NK-92 treated with Interleukin-12 subunit alpha and Interleukin-12 subunit beta, amount 100 ng/mL, for 24 hours (cell line): Measurements from ENCODE around the gene SLX4IP.
"Not testable (repeated sequence)": the region's sequence is repeated elsewhere in the genome, so short reads cannot be mapped to it uniquely, and the experiment has no call there.

Source experiments
- DNase-seq: peaks from one replicate; lab custom pipeline; 2025; lab: John Stamatoyannopoulos, UW

The SLX4IP gene

GRCh38 chr20:10434832-10435812 is at the start of gene SLX4IP:
SLX4IP (plus strand) TSS chr20:10435305; CDS start chr20:10458205, 22,900 bp downstream.
- DNase-seq = peak; percentile 78

DNA sequence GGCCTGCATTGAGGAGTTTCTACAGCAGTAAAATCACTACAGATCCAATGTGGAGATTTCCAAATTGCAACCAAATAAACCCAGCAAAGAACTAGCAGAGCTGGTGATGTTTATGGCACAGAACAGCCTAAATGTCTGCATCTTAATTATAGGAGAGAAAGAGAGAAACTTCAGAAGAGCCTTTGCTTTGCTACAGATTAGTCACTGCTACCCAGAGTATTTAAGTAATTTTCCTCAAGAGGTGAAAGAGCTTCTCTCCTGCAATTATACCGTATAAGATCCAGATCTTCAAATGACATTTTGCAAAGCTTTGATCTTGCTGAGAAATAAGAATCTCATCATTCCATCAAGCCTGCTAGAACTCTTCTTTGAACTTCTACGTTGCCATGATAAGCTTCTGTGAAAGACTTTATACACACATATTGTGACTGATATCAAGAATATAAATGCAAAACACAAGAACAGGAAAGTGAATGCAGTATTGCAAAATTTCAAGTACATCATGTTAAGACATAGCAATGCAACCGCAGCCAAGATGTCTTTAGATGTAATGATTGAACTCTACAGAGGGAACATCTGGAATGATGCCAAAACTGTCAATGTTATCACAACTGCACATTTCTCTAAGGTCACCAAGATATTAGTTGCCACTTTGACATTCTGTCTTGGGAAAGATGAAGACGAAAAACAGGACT is 49.1 kb upstream of the SLX4IP start:
- no peak for DNase-seq

- no peak for DNase-seq
Measured at GRCh38 chr20:10387686-10388085, 47.4 kb upstream of the SLX4IP start.

- no peak for DNase-seq
Measured at GRCh38 chr20:10388597-10388996, 46.5 kb upstream of the SLX4IP start.

GRCh38 chr20:10390709-10391108 is 44.4 kb upstream of the SLX4IP start:
- DNase-seq = no peak

- DNase-seq = not testable (repeated sequence)
Measured at GRCh38 chr20:10394752-10395151, 40.4 kb upstream of the SLX4IP start.

DNA sequence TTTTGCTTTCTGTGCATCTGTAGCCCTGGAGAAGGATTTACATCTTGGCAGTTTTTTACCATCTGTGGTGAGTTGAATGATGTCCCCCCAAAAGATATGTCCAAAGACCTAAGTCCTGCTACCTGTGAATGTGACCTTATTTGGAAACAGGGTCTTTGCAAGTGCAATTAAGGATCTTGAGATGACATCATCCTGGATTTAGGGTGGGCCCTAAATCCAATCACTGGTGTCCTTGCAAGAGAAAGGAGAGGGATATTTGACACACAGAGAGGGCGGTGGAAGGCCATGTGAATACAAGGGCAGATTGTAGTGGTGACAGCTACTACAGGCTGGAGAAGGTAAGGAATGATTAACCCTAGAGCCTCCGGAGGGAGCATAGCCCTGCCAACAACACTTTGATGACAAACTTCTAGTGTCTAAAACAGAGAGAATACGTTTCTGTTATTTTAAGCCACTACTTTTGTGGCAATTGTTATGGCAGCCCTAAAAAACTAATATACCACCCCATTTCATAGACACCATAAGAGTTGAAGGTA is 36.2 kb upstream of the SLX4IP start:
- DNase-seq = no peak

DNA sequence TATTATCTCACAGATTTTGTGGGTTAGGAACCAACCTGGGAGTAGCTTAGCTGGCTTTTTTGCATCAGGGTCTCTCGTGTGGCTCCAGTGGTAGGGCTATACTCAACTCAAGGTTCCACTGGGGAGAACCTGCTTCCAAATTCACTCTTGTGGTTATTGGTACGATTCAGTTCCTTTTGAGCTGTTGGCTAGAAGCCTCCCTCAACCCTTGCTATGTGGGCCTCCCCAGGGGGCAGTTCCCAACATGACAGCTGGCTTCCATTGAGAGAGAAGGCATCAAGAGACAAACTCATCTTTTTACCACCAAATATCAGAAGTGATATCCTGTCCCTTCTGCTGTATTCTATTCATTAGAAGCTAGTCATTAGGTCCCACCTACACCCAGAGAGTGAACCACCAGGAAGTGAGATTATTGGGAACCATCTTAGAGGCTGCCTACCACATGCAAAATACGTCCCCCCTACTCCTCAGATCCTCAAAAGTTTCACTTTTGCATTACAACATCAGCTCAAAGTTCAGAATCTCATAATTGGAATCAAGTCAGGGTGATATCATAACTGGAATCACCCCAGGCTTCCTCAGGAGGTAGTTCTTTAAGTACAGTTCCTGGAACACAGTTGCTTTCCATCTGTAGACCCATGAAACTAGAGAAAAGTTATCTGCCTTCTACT is 32.0 kb upstream of the SLX4IP start:
- DNase-seq = no peak

DNA sequence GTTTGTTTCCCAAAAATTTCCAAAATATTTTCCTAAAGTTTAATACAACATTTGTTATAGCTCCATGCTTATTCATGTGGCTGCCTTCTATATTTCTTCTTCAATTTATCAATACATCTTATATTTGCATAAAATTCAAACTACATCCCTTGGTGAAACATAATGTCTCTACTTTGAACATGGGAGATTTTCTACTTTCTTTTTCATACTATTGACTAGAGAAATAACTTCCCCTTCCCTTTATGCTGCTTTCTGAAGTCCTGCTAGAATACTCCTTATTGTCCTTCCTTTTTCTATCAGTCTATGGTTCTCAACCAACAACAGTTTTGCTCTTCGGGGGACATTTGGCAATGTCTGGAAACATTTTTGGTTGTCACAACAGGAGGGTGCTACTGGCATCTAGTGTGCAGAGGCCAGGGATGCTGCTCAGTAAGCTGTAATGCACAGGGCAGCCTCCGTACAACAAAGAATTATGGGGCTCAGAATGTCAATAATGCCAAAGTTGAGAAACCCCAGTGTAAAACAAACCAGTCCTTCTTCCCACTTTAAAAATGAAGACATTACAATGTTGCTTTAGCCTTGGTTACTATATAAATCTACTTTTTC is 31.0 kb upstream of the SLX4IP start:
- DNase-seq = no peak

DNA sequence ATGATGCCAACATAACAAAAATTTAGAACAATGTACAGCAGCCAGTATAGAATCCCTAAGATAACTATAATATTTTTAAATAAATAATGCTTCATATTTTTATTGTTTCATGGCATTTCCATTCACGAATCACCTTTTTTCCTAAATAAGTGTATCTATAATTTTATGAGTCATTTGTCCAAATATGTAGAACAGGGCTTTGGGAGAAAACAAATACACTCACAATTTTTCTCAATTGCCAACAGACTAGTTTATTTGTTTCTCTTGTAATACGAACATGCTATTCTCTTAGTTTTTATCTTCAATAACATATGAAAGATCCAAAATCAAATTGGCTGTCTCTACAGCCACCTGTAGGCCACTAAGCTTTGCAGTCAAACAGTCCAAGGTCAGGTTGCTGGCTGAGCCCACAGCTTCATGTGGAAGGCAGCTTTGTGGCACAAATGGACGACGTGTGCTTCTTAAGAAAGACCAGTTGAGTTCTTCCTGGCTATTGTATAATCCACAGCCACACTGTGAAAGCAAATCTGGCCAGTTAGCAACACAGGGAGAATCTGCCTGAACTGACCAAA is 30.1 kb upstream of the SLX4IP start:
- no peak for DNase-seq

- DNase-seq = no peak
Measured at GRCh38 chr20:10408108-10408813, 26.8 kb upstream of the SLX4IP start.

GRCh38 chr20:10411673-10412072 is 23.4 kb upstream of the SLX4IP start:
- DNase-seq = no peak

GRCh38 chr20:10412591-10413408 is 22.3 kb upstream of the SLX4IP start:
- no peak for DNase-seq

- no peak for DNase-seq
Measured at GRCh38 chr20:10415013-10415650, 20.0 kb upstream of the SLX4IP start.

DNA sequence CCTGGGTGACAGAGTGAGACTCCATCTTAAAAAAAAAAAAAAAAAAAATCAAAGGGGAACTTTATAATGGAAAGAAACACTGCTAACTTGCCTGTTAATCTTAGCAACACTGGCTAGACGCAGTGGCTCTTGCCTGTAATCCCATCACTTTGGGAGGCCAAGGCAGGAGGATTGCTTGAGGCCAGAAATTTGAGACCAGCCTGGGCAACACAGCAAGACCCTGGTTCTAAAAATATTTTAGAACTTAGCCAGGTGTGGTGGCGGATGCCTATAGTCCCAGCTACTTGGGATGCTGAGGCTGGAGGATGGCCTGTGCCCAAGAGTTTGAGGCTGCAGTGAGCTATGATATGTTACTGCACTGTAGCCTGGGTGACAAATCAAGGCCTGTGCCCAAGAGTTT is 17.9 kb upstream of the SLX4IP start:
- DNase-seq = not testable (repeated sequence)

DNA sequence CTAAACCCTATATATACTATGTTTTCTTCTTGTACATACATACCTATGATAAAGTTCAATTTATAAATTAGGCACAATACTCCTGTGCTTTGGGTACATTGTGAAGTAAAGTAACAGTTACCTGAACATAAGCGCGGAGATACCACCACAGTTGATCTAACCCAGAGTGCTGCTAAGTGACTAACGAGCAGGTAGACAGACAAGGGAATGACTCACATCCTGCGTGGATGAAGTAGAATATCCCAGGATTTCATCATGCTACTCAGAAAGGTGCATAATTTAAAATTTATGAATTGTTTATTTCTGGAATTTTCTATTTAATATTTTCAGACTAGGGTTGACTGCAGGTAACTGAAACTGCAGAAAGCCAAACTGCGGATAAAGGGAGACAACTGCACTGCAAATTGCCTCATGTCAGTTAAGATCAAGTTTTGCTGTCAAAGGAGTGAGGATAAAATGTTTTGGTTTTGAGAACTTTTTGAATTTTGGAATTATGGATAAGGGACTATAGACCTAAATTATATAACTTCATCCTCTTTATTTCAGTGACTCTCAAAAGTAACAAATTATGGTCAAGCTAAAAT is 15.5 kb upstream of the SLX4IP start:
- DNase-seq = no peak

DNA sequence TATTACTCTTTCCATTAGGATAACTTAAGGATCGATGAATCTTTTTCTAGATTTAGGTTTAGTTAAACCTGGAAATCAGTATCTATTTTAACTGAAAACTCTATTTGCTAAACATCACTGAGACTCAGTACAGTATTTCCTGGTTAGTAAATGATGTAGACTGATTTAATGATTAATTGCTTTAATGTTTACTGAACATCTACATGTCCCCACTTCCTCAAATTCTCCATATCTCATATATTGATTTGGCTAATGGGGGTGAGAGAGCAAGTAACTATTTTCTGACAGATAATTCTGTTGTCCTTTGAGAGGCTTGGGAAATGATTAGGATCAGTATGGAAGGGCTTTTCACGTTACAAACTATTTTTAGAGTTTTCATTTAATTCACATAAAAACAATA is 11.4 kb upstream of the SLX4IP start:
- DNase-seq = no peak

DNA sequence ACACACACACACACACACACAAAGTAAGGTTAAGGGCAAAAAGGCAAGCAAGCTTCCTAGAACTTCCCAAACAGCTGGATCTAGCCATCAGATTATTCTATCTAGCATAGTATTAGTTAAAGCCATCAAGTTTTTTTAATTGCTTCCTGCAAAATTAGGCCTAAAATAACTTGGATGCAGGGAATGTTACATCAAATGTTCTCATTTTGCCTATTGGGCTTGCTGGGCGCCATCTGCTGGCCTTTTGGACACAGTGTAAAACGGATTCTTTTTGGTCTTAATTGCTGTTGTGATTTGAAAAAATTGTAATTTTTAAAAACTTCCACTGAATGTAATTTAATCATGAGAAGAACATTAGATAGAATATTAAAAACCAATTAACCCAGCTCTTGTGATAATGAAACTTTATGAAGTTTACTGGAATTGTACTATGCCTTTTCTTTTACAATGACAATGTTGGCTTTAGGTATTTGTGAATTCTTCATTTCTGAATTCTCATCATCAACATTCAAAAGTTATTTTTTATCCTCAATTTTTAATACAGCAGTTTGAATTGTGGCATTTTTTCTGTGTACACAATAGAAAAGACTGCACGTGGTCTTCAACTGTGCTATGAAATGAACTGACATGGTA is 7.9 kb upstream of the SLX4IP start:
- DNase-seq = no peak

DNA sequence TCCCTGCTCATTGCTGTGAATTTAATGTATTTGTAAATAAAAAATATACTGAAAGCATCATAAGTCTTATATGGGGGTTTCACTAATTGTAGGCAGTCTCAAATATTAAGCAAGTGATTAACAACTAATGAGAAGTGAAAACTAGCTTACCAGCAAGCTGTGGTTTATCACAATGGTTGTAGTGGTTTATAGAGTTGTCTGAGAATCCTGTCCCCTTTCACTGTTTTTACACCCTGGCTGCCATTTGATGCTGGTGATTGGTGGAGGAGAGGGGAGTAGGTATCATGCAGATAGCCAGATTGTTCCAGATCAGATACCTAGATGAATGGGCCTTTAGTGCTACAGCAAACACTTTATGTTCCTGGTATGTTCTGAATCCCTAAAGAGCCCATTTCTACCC is 7.1 kb upstream of the SLX4IP start:
- no peak for DNase-seq
